Fibroblast of the aortic adventitia (primary cell): ENCODE results near the gene TOLLIP. TPM values are rescaled to one million over a fixed set of nuclear protein-coding genes. Genes with fewer than 3 reads are reported as not detected.
"Not testable (repeated sequence)": the region's sequence is repeated elsewhere in the genome, so short reads cannot be mapped to it uniquely, and the experiment has no call there.

ENCODE experiments used
- DNase-seq: peaks from one replicate; pipeline ENCODE4 v3.0.0-alpha.2; 2010; ENCODE audit warnings: low read depth
- H3K4me3 ChIP-seq: 2 replicates; pipeline ENCODE4 v1.5.1; 2011; ENCODE audit warnings: low read depth, mild to moderate bottlenecking, control low read depth, low read length, moderate library complexity
- CTCF ChIP-seq: IDR thresholded peaks from 2 replicates; pipeline ENCODE4 v1.5.1; 2011; ENCODE audit warnings: mild to moderate bottlenecking, low read length, control low read depth, inconsistent platforms; ENCODE audit not compliant: insufficient read depth
- total RNA-seq: library from RNA; depleted of rRNA; stranded (reverse); fragments of >200 nt; gene quantifications from 2 replicates; pipeline ENCODE4 v1.2.3, GENCODE V29; 2012; ENCODE audit warnings: low replicate concordance

The TOLLIP gene
- total RNA-seq, 1 donor: 25.4 TPM

GRCh38 chr11:1342946-1343345 is 33.5 kb upstream of the TOLLIP start:
- DNase-seq: no peak
- no peak for TF ChIP-seq CTCF
- H3K4me3 ChIP-seq: no peak overlapping the region

- DNase-seq: peak; percentile 56
Measured at GRCh38 chr11:1341928-1342524, 32.6 kb upstream of the TOLLIP start.

GRCh38 chr11:1341226-1341625 is 31.8 kb upstream of the TOLLIP start:
- not testable (repeated sequence) for H3K4me3 ChIP-seq, DNase-seq

More at GRCh38 chr11:1341928-1342524, 32.6 kb upstream of the TOLLIP start:
- H3K4me3 ChIP-seq: no peak overlapping the region
- no peak for TF ChIP-seq CTCF

- no peak for DNase-seq
- no peak for TF ChIP-seq CTCF
- H3K4me3 ChIP-seq: no peak overlapping the region
Measured at GRCh38 chr11:1340111-1340510, 30.7 kb upstream of the TOLLIP start.

- TF ChIP-seq CTCF: no peak
- peak; percentile 10 for DNase-seq
- H3K4me3 ChIP-seq: no peak overlapping the region
Measured at GRCh38 chr11:1339066-1339675, 29.7 kb upstream of the TOLLIP start.

- no peak for TF ChIP-seq CTCF
- DNase-seq: no peak
- H3K4me3 ChIP-seq: no peak overlapping the region
Measured at GRCh38 chr11:1338201-1339065, 29.0 kb upstream of the TOLLIP start.

GRCh38 chr11:1337647-1338007 is 28.2 kb upstream of the TOLLIP start:
- H3K4me3 ChIP-seq: no peak overlapping the region
- DNase-seq: no peak
- no peak for TF ChIP-seq CTCF
